ENCODE measurements around the gene SUGT1. TPM values are rescaled to one million over a fixed set of nuclear protein-coding genes. Genes with fewer than 3 reads are reported as not detected.

The SUGT1 gene
- total and polyA plus RNA-seq, 2 of the 13 experiments (the other 11 are each of a cell fraction or from before 2014, with no cell fraction given) = 23.1 to 71.2 TPM

- Histone ChIP-seq H3K27ac (ENCODE audit: extremely low read length, insufficient read depth, low read length) (no peak overlapping the region), H3K27me3 (ENCODE audit: control insufficient read depth in 1 of 2, insufficient read depth in 2 of 2, low read length in 2 of 2) (no peaks in the 10 kb centered on the region), H2AFZ (ENCODE audit: low read length) (no peak overlapping the region), H3K4me2 (ENCODE audit: low read depth, low read length) (no peak overlapping the region), H3K79me2 (ENCODE audit: insufficient read depth, low read length) (peaks cover 17% of the 10 kb centered on the region), H3K9ac (ENCODE audit: insufficient read depth, low read depth, low read length) (no peak overlapping the region), H3K36me3 (replicated peaks in 1 of 2; ENCODE audit: control insufficient read depth in 1 of 2, insufficient read depth in 2 of 2, low read length in 2 of 2) (0 out of 5 replicates have a peak, but pooled peaks cover 0 to 7% of the 10 kb centered on the region in 2 experiments), H3K4me1 (ENCODE audit: insufficient read depth, low read length) (peaks cover 12% of the 10 kb centered on the region), H3K9me3 (ENCODE audit: low read length) (no peaks in the 10 kb centered on the region), H4K20me1 (ENCODE audit: insufficient read depth, low read length) (no peaks in the 10 kb centered on the region), H3K4me3 (replicated peaks in 1 of 3; ENCODE audit: insufficient read depth in 1 of 3, low read depth in 2 of 3, low read length in 3 of 3) (no peak overlapping the region)
- in situ Hi-C loops (cut with HindIII; ENCODE audit: extremely low pct_ligation_motif_present, low pct_unique_long_range_greater_than_20kb) (no loop called here), intact Hi-C loops (cut with micrococcal nuclease; ENCODE audit: unreplicated experiment) (no loop called here)
- DNase-seq (ENCODE audit: low spot score) (no peak), ATAC-seq (no peak), FAIRE-seq (no peak)
- ChIA-PET CTCF (ENCODE audit: low intra/inter-chr PET ratio, low total read pairs) (no interaction called here), POLR2A (no interaction called here)
- TF ChIP-seq ZNF20 (CRISPR knock-in tag; IDR thresholded peaks at IDR 0.05) (no peak), ZNF570 (CRISPR knock-in tag; IDR thresholded peaks at IDR 0.05; ENCODE audit: borderline replicate concordance) (no peak), ZNF484 (CRISPR knock-in tag; IDR thresholded peaks at IDR 0.05; ENCODE audit: borderline replicate concordance, low read depth) (no peak), SALL1 (CRISPR knock-in tag; IDR thresholded peaks at IDR 0.05) (no peak), CREB3 (CRISPR knock-in tag; IDR thresholded peaks at IDR 0.05) (no peak), HNRNPL (IDR thresholded peaks at IDR 0.05; ENCODE audit: low read depth, low read length) (no peak), FOXO1 (CRISPR knock-in tag; IDR thresholded peaks at IDR 0.05) (no peak), ZNF264 (CRISPR knock-in tag; IDR thresholded peaks at IDR 0.05) (no peak), STAT5B (CRISPR knock-in tag; IDR thresholded peaks at IDR 0.05) (no peak), ZNF619 (CRISPR knock-in tag; IDR thresholded peaks at IDR 0.05) (no peak), MAFK (conservative IDR thresholded peaks at IDR 0.05 in 1 of 2, IDR thresholded peaks at IDR 0.05 in 1 of 2; ENCODE audit: low read length in 2 of 2) (no peak), ZBTB46 (CRISPR knock-in tag; IDR thresholded peaks at IDR 0.05; ENCODE audit: borderline replicate concordance) (no peak)
- BruUV-seq (replicated peaks) = no TSS peak
Observed at GRCh38 chr13:52646967-52647366, 5.7 kb upstream of the SUGT1 start.
